Nephron (organoid): ENCODE measurements around the gene ADSS1.

Experiments used
- H3K27ac Mint-ChIP-seq, 3 experiments: 2 replicates each; pipeline ENCODE4 v1.8.0; 2020; ENCODE audit warnings: mixed read lengths in 3 of 3, mild to moderate bottlenecking in 2 of 3, moderate library complexity in 1 of 3
- H3K27me3 Mint-ChIP-seq: 2 replicates; pipeline ENCODE4 v1.8.0; 2021; ENCODE audit warnings: low read depth, mild to moderate bottlenecking, moderate library complexity, mixed read lengths
- H3K36me3 Mint-ChIP-seq: 2 replicates; pipeline ENCODE4 v1.8.0; 2020; ENCODE audit warnings: low read depth, mixed read lengths
- H3K4me1 Mint-ChIP-seq: 2 replicates; pipeline ENCODE4 v1.8.0; 2020; ENCODE audit warnings: mixed read lengths
- H3K4me3 Mint-ChIP-seq, 3 experiments: 2 replicates each; pipeline ENCODE4 v1.8.0; 2020; ENCODE audit warnings: mild to moderate bottlenecking in 3 of 3, mixed read lengths in 3 of 3, moderate library complexity in 2 of 3
- H3K9me3 Mint-ChIP-seq: 2 replicates; pipeline ENCODE4 v1.8.0; 2020; ENCODE audit warnings: mixed read lengths
- TF ChIP-seq, protein P1 (sequence below), 3 experiments: fragments of 200-600 bp; sonication (generic); IDR thresholded peaks; one replicate each; pipeline ENCODE4 v1.5.0; 2021; ENCODE audit warnings: antibody characterized with exemption in 3 of 3; ENCODE audit not compliant: unreplicated experiment in 3 of 3

ADSS1 gene

DNA sequence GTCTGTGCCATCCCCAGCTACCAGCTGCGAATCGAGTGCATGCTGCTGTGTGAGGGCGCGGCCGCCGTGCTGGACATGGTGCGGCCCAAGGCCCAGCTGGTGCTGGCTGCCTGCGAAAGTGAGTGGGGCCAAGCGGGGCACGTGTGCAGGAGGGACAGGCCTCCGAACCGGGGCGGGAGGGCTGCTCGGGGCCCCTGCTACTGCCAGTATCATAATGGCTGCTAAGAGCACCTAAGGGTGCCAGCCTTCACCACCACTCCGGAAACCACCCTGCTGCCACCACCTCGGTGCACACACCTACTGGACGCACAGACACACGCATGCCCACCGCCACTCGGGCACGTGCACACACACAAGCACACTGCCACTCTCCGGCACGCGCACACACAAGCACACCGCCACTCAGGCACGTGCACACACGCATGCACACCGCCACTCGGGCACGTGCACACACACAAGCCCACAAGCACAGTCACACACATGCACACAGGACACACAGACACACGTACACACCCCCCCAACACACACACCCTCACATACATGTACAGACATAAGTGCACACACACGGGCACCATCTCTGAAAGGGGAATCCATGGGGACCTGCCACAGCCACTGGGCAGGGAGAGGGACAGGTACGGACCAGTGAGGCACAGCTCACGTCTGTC lies 13.8 kb upstream of the ADSS1 start:
- H3K27ac Mint-ChIP-seq: no peak overlapping the region
- no peak overlapping the region for H3K4me3 Mint-ChIP-seq
- no peaks in the 10 kb centered on the region for H3K36me3 Mint-ChIP-seq
- peaks cover 7% of the 10 kb centered on the region for H3K4me1 Mint-ChIP-seq
- no peaks in the 10 kb centered on the region for H3K9me3 Mint-ChIP-seq
- TF ChIP-seq, protein P1, sequence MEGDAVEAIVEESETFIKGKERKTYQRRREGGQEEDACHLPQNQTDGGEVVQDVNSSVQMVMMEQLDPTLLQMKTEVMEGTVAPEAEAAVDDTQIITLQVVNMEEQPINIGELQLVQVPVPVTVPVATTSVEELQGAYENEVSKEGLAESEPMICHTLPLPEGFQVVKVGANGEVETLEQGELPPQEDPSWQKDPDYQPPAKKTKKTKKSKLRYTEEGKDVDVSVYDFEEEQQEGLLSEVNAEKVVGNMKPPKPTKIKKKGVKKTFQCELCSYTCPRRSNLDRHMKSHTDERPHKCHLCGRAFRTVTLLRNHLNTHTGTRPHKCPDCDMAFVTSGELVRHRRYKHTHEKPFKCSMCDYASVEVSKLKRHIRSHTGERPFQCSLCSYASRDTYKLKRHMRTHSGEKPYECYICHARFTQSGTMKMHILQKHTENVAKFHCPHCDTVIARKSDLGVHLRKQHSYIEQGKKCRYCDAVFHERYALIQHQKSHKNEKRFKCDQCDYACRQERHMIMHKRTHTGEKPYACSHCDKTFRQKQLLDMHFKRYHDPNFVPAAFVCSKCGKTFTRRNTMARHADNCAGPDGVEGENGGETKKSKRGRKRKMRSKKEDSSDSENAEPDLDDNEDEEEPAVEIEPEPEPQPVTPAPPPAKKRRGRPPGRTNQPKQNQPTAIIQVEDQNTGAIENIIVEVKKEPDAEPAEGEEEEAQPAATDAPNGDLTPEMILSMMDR (IDR thresholded peaks at IDR 0.05; ENCODE audit: unreplicated experiment in 3 of 3): no peak
- no peaks in the 10 kb centered on the region for H3K27me3 Mint-ChIP-seq

DNA sequence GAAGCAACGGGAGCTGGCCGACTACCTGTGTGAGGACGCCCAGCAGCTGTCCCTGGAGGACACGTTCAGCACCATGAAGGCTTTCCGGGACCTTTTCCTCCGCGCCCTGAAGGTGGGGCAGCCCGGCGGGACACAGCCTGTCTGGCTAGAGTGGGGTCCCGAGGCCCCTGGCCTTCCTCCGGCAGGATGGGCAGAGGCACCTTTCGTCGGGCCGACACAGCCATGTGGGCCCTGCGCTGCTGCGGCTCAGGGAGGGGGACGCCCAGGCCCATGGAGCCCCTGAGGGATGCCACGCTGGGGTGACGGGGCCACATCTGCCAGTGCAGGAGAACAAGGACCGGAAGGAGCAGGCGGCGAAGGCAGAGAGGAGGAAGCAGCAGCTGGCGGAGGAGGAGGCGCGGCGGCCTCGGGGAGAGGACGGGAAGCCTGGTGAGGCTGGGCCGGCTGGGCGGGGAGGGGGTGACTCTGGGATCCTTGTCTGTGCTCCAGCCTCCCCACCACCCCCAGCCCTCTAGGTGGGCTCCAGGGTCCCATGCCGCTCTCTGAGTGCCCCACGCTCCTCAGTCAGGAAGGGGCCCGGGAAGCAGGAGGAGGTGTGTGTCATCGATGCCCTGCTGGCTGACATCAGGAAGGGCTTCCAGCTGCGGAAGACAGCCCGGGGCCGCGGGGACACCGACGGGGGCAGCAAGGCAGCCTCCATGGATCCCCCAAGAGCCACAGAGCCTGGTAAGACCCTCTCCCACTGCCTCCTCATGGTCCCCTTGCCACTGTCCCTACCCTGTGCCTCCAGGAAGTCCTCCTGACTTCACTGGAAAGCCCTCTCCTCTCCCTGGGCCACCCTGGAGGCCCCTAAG lies 10.9 kb upstream of the ADSS1 start:
- peaks cover 7% of the 10 kb centered on the region for H3K4me1 Mint-ChIP-seq
- H3K27ac Mint-ChIP-seq: no peak overlapping the region
- H3K4me3 Mint-ChIP-seq: no peak overlapping the region
- H3K36me3 Mint-ChIP-seq: peaks cover 8% of the 10 kb centered on the region
- H3K27me3 Mint-ChIP-seq: no peaks in the 10 kb centered on the region
- TF ChIP-seq, protein P1 (IDR thresholded peaks at IDR 0.05; ENCODE audit: unreplicated experiment in 3 of 3): no peak
- no peaks in the 10 kb centered on the region for H3K9me3 Mint-ChIP-seq

DNA sequence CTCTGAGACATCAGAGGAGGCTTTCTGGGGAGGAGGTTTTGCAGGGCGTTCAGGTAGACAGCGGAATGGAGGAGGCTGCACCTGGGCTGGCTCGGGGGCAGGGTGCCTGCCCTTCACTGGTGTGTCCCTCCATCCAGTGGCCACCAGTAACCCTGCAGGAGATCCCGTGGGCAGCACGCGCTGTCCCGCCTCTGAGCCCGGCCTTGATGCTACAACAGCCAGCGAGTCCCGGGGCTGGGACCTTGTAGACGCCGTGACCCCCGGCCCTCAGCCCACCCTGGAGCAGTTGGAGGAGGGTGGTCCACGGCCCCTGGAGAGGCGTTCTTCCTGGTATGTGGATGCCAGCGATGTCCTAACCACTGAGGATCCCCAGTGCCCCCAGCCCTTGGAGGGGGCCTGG lies 10.0 kb upstream of the ADSS1 start:
- Mint-ChIP-seq H3K9me3 (no peaks in the 10 kb centered on the region), H3K4me3 (no peak overlapping the region), H3K27ac (no peak overlapping the region), H3K36me3 (peaks cover 8% of the 10 kb centered on the region), H3K27me3 (no peaks in the 10 kb centered on the region), H3K4me1 (peaks cover under 1% of the 10 kb centered on the region)
- TF ChIP-seq, protein P1 (IDR thresholded peaks at IDR 0.05; ENCODE audit: unreplicated experiment in 3 of 3): no peak

DNA sequence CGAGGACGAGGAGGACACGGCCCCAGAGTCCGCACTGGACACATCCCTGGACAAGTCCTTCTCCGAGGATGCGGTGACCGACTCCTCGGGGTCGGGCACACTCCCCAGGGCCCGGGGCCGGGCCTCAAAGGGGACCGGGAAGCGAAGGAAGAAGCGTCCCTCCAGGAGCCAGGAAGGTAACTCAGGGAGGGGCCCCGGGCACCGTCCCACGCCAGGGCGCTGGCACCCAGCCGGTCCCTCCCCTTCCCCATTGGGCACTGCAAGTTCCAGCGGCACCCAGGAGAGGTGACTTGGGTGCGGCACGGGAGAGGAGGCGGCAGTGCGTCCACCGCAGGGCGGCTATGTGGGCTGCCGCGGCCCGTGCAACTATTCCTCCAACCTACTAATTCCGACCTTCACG lies 9.3 kb upstream of the ADSS1 start:
- Mint-ChIP-seq H3K9me3 (no peaks in the 10 kb centered on the region), H3K4me1 (no peaks in the 10 kb centered on the region), H3K27ac (no peak overlapping the region), H3K36me3 (peaks cover 9% of the 10 kb centered on the region), H3K27me3 (no peaks in the 10 kb centered on the region), H3K4me3 (no peak overlapping the region)
- TF ChIP-seq, protein P1 (IDR thresholded peaks at IDR 0.05; ENCODE audit: unreplicated experiment in 3 of 3): no peak

DNA sequence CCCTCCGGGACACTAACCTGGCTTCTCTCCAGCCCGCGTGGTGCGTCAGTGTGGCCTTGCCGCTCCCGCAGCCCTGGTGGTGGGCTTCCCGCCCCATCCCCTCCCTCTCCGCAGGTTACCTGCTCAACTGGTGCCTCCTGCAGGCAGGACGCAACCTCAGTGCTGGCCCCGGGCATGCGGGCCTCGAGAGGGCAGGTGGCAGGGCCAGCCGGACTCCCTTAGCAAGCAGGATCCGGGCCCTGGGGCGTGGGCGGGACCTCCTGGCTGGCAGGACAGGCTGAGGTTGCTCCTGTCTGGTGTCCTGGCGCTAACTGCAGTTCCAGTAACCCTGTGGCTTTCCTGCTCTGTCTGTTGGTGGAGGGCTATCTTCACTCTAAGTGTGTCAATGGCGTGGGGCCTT lies 8.6 kb upstream of the ADSS1 start:
- H3K4me1 Mint-ChIP-seq: no peaks in the 10 kb centered on the region
- peaks cover 13% of the 10 kb centered on the region for H3K36me3 Mint-ChIP-seq
- no peaks in the 10 kb centered on the region for H3K9me3 Mint-ChIP-seq
- H3K27me3 Mint-ChIP-seq: no peaks in the 10 kb centered on the region
- no peak overlapping the region for H3K27ac Mint-ChIP-seq
- no peak overlapping the region for H3K4me3 Mint-ChIP-seq
- TF ChIP-seq, protein P1 (IDR thresholded peaks at IDR 0.05; ENCODE audit: unreplicated experiment in 3 of 3): no peak
